ENCODE measurements around the gene NAAA.

Gene NAAA

GRCh38 chr4:75940692-75941253, at the start of gene NAAA:
NAAA (minus strand) TSS chr4:75941013; CDS start chr4:75940949, 64 bp downstream.
- TF ChIP-seq ZFX (IDR thresholded peaks at IDR 0.05; ENCODE audit: borderline replicate concordance) (no peak), CTCF (IDR thresholded peaks at IDR 0.05) (peak; percentile 12; the same call in 1 of the 2 replicates)
- H3K27ac ChIP-seq: peak within 1 kb of the TSS; percentile 70

GRCh38 chr4:75989846-75990528, 49.2 kb upstream of the NAAA start:
- peak overlapping the region; percentile 52 for H3K27ac ChIP-seq
- TF ChIP-seq CTCF (IDR thresholded peaks at IDR 0.05) (no peak), ZFX (IDR thresholded peaks at IDR 0.05; ENCODE audit: borderline replicate concordance) (no peak)

GRCh38 chr4:75985116-75985515, 44.3 kb upstream of the NAAA start:
- TF ChIP-seq ZFX (IDR thresholded peaks at IDR 0.05; ENCODE audit: borderline replicate concordance) (no peak), CTCF (IDR thresholded peaks at IDR 0.05) (no peak)
- H3K27ac ChIP-seq: no peak overlapping the region

GRCh38 chr4:75980576-75980975, 39.8 kb upstream of the NAAA start:
- H3K27ac ChIP-seq: no peak overlapping the region
- TF ChIP-seq CTCF (IDR thresholded peaks at IDR 0.05) (no peak), ZFX (IDR thresholded peaks at IDR 0.05; ENCODE audit: borderline replicate concordance) (no peak)

- no peak for TF ChIP-seq ZFX (IDR thresholded peaks at IDR 0.05; ENCODE audit: borderline replicate concordance)
- no peak for TF ChIP-seq CTCF (IDR thresholded peaks at IDR 0.05)
- H3K27ac ChIP-seq: no peak overlapping the region
These were observed 35.4 kb upstream of the NAAA start for GRCh38 chr4:75976177-75976576.

GRCh38 chr4:75973766-75974165, 33.0 kb upstream of the NAAA start:
- TF ChIP-seq ZFX (IDR thresholded peaks at IDR 0.05; ENCODE audit: borderline replicate concordance): no peak
- TF ChIP-seq CTCF (IDR thresholded peaks at IDR 0.05): no peak
- no peak overlapping the region for H3K27ac ChIP-seq

- no peak for TF ChIP-seq ZFX (IDR thresholded peaks at IDR 0.05; ENCODE audit: borderline replicate concordance)
- no peak for TF ChIP-seq CTCF (IDR thresholded peaks at IDR 0.05)
These were observed 27.3 kb upstream of the NAAA start for GRCh38 chr4:75968084-75968483.

More at GRCh38 chr4:75968084-75968483, 27.3 kb upstream of the NAAA start:
- no peak overlapping the region for H3K27ac ChIP-seq
